Karpas-422 (cell line): ENCODE results near the gene RPL6. TPM values are rescaled to one million over a fixed set of nuclear protein-coding genes. Genes with fewer than 3 reads are reported as not detected.

Source experiments
- DNase-seq: peaks from one replicate; pipeline ENCODE4 v3.0.0-alpha.2; 2015
- H2AFZ ChIP-seq: fragments of 200-600 bp; sonication (generic); 2 replicates; pipeline ENCODE4 v1.6.1; 2014; ENCODE audit warnings: antibody characterized with exemption, low read length, mixed read lengths
- H3K27ac ChIP-seq: fragments of 200-600 bp; sonication (generic); 2 replicates; pipeline ENCODE4 v1.5.1; 2014; ENCODE audit warnings: mild to moderate bottlenecking, low read length, moderate library complexity
- H3K27me3 ChIP-seq: fragments of 200-600 bp; sonication (generic); 2 replicates; pipeline ENCODE4 v1.6.1; 2014; ENCODE audit warnings: low read length, mixed read lengths
- H3K36me3 ChIP-seq: fragments of 200-600 bp; sonication (generic); 2 replicates; pipeline ENCODE4 v1.6.1; 2014; ENCODE audit warnings: low read length, mixed read lengths; ENCODE audit not compliant: insufficient read depth
- H3K4me1 ChIP-seq: fragments of 200-600 bp; sonication (generic); 2 replicates; pipeline ENCODE4 v1.6.1; 2014; ENCODE audit warnings: mild to moderate bottlenecking, low read length, mixed read lengths
- H3K4me2 ChIP-seq: fragments of 200-600 bp; sonication (generic); 2 replicates; pipeline ENCODE4 v1.6.1; 2014; ENCODE audit warnings: low read length, low read depth, mild to moderate bottlenecking; ENCODE audit not compliant: poor library complexity, severe bottlenecking
- H3K4me3 ChIP-seq: fragments of 200-600 bp; sonication (generic); 2 replicates; pipeline ENCODE4 v1.5.1; 2014; ENCODE audit warnings: mild to moderate bottlenecking, antibody characterized with exemption, low read length, mixed read lengths
- H3K79me2 ChIP-seq: fragments of 200-600 bp; sonication (generic); 2 replicates; pipeline ENCODE4 v1.6.1; 2014; ENCODE audit warnings: mild to moderate bottlenecking, low read length, mixed read lengths
- H3K9ac ChIP-seq: fragments of 200-600 bp; sonication (generic); 2 replicates; pipeline ENCODE4 v1.6.0; 2014; ENCODE audit warnings: low read length
- H3K9me2 ChIP-seq: fragments of 200-600 bp; sonication (generic), shearing (Covaris generic); replicated peaks from 2 replicates; pipeline ENCODE4 v1.6.0; 2014; ENCODE audit warnings: mild to moderate bottlenecking, low read length, moderate library complexity; ENCODE audit not compliant: insufficient read depth
- H3K9me3 ChIP-seq: fragments of 300-700, 200-600 bp; sonication (generic); 2 replicates; pipeline ENCODE4 v1.6.1; 2014; ENCODE audit warnings: low read length, mixed read lengths
- H4K20me1 ChIP-seq: fragments of 200-600 bp; sonication (generic); 2 replicates; pipeline ENCODE4 v1.6.1; 2014; ENCODE audit warnings: mild to moderate bottlenecking, antibody characterized with exemption, low read length, low read depth; ENCODE audit not compliant: insufficient read depth
- total RNA-seq: library from RNA; depleted of rRNA; stranded (reverse); fragments of >200 nt; shearing (Covaris generic); gene quantifications from 2 replicates; pipeline ENCODE4 v1.2.3, GENCODE V29; 2014; ENCODE audit warnings: low replicate concordance; rRNA removed

RPL6 gene
- total RNA-seq, 1 experiment from 2014 or later: 2,811 TPM

- Histone ChIP-seq H3K4me3 (no peak overlapping the region), H3K9ac (no peak overlapping the region), H3K9me3 (no peaks in the 10 kb centered on the region), H2AFZ (no peak overlapping the region), H3K36me3 (no peaks in the 10 kb centered on the region), H3K27me3 (no peaks in the 10 kb centered on the region), H3K27ac (no peak overlapping the region), H3K79me2 (peaks cover 86% of the 10 kb centered on the region), H3K4me2 (no peak overlapping the region), H4K20me1 (no peaks in the 10 kb centered on the region), H3K4me1 (0 out of 2 replicates have a peak, but pooled peaks cover 3% of the 10 kb centered on the region), H3K9me2 (no peaks in the 10 kb centered on the region)
- no peak for DNase-seq
Measured at GRCh38 chr12:112368856-112369255, 40.5 kb downstream of the RPL6 start.

- Histone ChIP-seq H3K9me2 (no peaks in the 10 kb centered on the region), H3K36me3 (no peaks in the 10 kb centered on the region), H3K4me1 (0 out of 2 replicates have a peak, but pooled peaks cover 3% of the 10 kb centered on the region), H3K79me2 (peaks cover 83% of the 10 kb centered on the region), H4K20me1 (no peaks in the 10 kb centered on the region), H3K9ac (no peak overlapping the region), H3K4me2 (no peak overlapping the region), H3K4me3 (no peak overlapping the region), H3K27me3 (no peaks in the 10 kb centered on the region), H3K27ac (no peak overlapping the region), H2AFZ (no peak overlapping the region), H3K9me3 (no peaks in the 10 kb centered on the region)
- DNase-seq: no peak
Measured at GRCh38 chr12:112367965-112368364, 41.4 kb downstream of the RPL6 start.

- DNase-seq: no peak
- Histone ChIP-seq H3K4me2 (no peak overlapping the region), H3K79me2 (peaks cover 78% of the 10 kb centered on the region), H3K9me3 (no peaks in the 10 kb centered on the region), H3K27me3 (no peaks in the 10 kb centered on the region), H3K4me1 (no peaks in the 10 kb centered on the region), H3K4me3 (no peak overlapping the region), H3K27ac (no peak overlapping the region), H4K20me1 (0 out of 2 replicates have a peak, but pooled peaks cover 9% of the 10 kb centered on the region), H3K9me2 (no peaks in the 10 kb centered on the region), H3K9ac (no peak overlapping the region), H2AFZ (no peak overlapping the region), H3K36me3 (no peaks in the 10 kb centered on the region)
Measured at GRCh38 chr12:112362310-112362709, 47.1 kb downstream of the RPL6 start.

- Histone ChIP-seq H3K27ac (no peak overlapping the region), H3K4me3 (no peak overlapping the region), H3K9ac (no peak overlapping the region), H3K4me2 (no peak overlapping the region), H4K20me1 (0 out of 2 replicates have a peak, but pooled peaks cover 9% of the 10 kb centered on the region), H3K9me2 (no peaks in the 10 kb centered on the region), H3K4me1 (no peaks in the 10 kb centered on the region), H2AFZ (no peak overlapping the region), H3K9me3 (no peaks in the 10 kb centered on the region), H3K27me3 (no peaks in the 10 kb centered on the region), H3K36me3 (no peaks in the 10 kb centered on the region), H3K79me2 (peaks cover 78% of the 10 kb centered on the region)
- no peak for DNase-seq
Measured at GRCh38 chr12:112361271-112361670, 48.1 kb downstream of the RPL6 start.

- Histone ChIP-seq H3K27ac (no peak overlapping the region), H3K9ac (no peak overlapping the region), H3K79me2 (peaks cover 69% of the 10 kb centered on the region), H3K9me3 (no peaks in the 10 kb centered on the region), H3K36me3 (no peaks in the 10 kb centered on the region), H3K4me1 (no peaks in the 10 kb centered on the region), H4K20me1 (0 out of 2 replicates have a peak, but pooled peaks cover 9% of the 10 kb centered on the region), H3K4me2 (no peak overlapping the region), H3K4me3 (no peak overlapping the region), H3K9me2 (no peaks in the 10 kb centered on the region), H3K27me3 (no peaks in the 10 kb centered on the region), H2AFZ (no peak overlapping the region)
- DNase-seq: no peak
Measured at GRCh38 chr12:112359290-112359689, 50.1 kb downstream of the RPL6 start.

- H3K36me3 ChIP-seq: no peaks in the 10 kb centered on the region
- no peak overlapping the region for H2AFZ ChIP-seq
- peaks cover 69% of the 10 kb centered on the region for H3K79me2 ChIP-seq
- no peaks in the 10 kb centered on the region for H3K27me3 ChIP-seq
- H3K9me3 ChIP-seq: no peaks in the 10 kb centered on the region
- no peak overlapping the region for H3K27ac ChIP-seq
- H3K9ac ChIP-seq: no peak overlapping the region
- no peaks in the 10 kb centered on the region for H3K4me1 ChIP-seq
- H3K9me2 ChIP-seq: no peaks in the 10 kb centered on the region
- H3K4me2 ChIP-seq: no peak overlapping the region
- no peak overlapping the region for H3K4me3 ChIP-seq
- 0 out of 2 replicates have a peak, but pooled peaks cover 13% of the 10 kb centered on the region for H4K20me1 ChIP-seq
- DNase-seq: no peak
Measured at GRCh38 chr12:112357214-112357613, 52.2 kb downstream of the RPL6 start.

Other genes with a start within 250 kb of the RPL6 start
- 28.0 and 32.5 TPM in 2 replicates for gene HECTD4, start 27.2 kb downstream of the RPL6 start, total RNA-seq
- 65.3 and 66.3 TPM in 2 replicates for gene PTPN11, start 9.3 kb upstream of the RPL6 start, total RNA-seq